NCI-H2107 treated with DMSO at 0.1 percent for 48 hours (cell line): Measurements from ENCODE around the gene MDFIC.
"Not testable (repeated sequence)": the region's sequence is repeated elsewhere in the genome, so short reads cannot be mapped to it uniquely, and the experiment has no call there.

Experiments used
- DNase-seq: peaks from one replicate; lab custom pipeline; 2025; ENCODE audit not compliant: unreplicated experiment; lab: John Stamatoyannopoulos, UW

Gene MDFIC

GRCh38 chr7:114922026-114922651 is at the start of gene MDFIC:
TSS of gene MDFIC (plus strand) at chr7:114922094. CDS start at chr7:114923034, 940 bp downstream.
- DNase-seq = no peak

GRCh38 chr7:114874170-114874569 is 47.7 kb upstream of the MDFIC start:
- no peak for DNase-seq

- no peak for DNase-seq
Measured at GRCh38 chr7:114875186-114875585, 46.7 kb upstream of the MDFIC start.

- no peak for DNase-seq
Measured at GRCh38 chr7:114879554-114879953, 42.3 kb upstream of the MDFIC start.

GRCh38 chr7:114885836-114886235 is 36.1 kb upstream of the MDFIC start:
- no peak for DNase-seq

- no peak for DNase-seq
Measured at GRCh38 chr7:114886241-114886640, 35.7 kb upstream of the MDFIC start.

- DNase-seq = not testable (repeated sequence)
Measured at GRCh38 chr7:114889116-114889515, 32.8 kb upstream of the MDFIC start.

GRCh38 chr7:114889646-114890285 is 32.1 kb upstream of the MDFIC start:
- no peak for DNase-seq

GRCh38 chr7:114890561-114890960 is 31.3 kb upstream of the MDFIC start:
- DNase-seq = no peak

- DNase-seq = no peak
Measured at GRCh38 chr7:114900127-114900526, 21.8 kb upstream of the MDFIC start.

GRCh38 chr7:114901771-114902170 is 20.1 kb upstream of the MDFIC start:
- DNase-seq = no peak

GRCh38 chr7:114903131-114903530 is 18.8 kb upstream of the MDFIC start:
- DNase-seq = no peak

- no peak for DNase-seq
Measured at GRCh38 chr7:114910787-114911186, 11.1 kb upstream of the MDFIC start.

GRCh38 chr7:114911411-114911810 is 10.5 kb upstream of the MDFIC start:
- no peak for DNase-seq

GRCh38 chr7:114916261-114916892 is 5.5 kb upstream of the MDFIC start:
- no peak for DNase-seq

- no peak for DNase-seq
Measured at GRCh38 chr7:114917211-114917839, 4.6 kb upstream of the MDFIC start.

- no peak for DNase-seq
Measured at GRCh38 chr7:114919587-114919986, 2.3 kb upstream of the MDFIC start.

GRCh38 chr7:114921631-114922025 is 266 bp upstream of the MDFIC start:
- no peak for DNase-seq

- DNase-seq = no peak
Measured at GRCh38 chr7:114922652-114923402, 933 bp downstream of the MDFIC start.

- no peak for DNase-seq
Measured at GRCh38 chr7:114923403-114923713, 1.5 kb downstream of the MDFIC start.

GRCh38 chr7:114924038-114924712 is 2.3 kb downstream of the MDFIC start:
- DNase-seq = no peak
